Measurements from ENCODE around the gene WIPF2.

WIPF2 gene

GRCh38 chr17:40329839-40330794, 111.0 kb downstream of the WIPF2 start:
- no peak for DNase-seq

- DNase-seq: no peak
These were observed 111.9 kb downstream of the WIPF2 start for GRCh38 chr17:40330850-40331470.

GRCh38 chr17:40331743-40332641, 112.9 kb downstream of the WIPF2 start:
- DNase-seq: no peak

Data from activated T-cell treated with anti-CD3 and anti-CD28 coated beads, Interleukin-2, amount 50 U/mL, for 1 hour (primary cell).